Omental fat pad (tissue), 4 donors: ENCODE results near the gene CFAP100. TPM values are rescaled to one million over a fixed set of nuclear protein-coding genes. Genes with fewer than 3 reads are reported as not detected.

Source experiments
- ATAC-seq: fragments of 150-250 bp; one replicate; pipeline ENCODE4 v1.9.1; 2016; ENCODE audit warnings: mild to moderate bottlenecking, moderate library complexity; ENCODE audit not compliant: low FRiP score
- DNase-seq: peaks from one replicate; pipeline ENCODE4 v3.0.0-alpha.2; 2019; ENCODE audit warnings: low spot score
- total RNA-seq, 4 donors: library from RNA; depleted of rRNA; stranded (reverse); fragments of >200 nt; gene quantifications; one replicate each; pipeline ENCODE4 v1.1.0, GENCODE V29; 2016
- TF ChIP-seq, protein P1 (sequence below), 3 donors: fragments of 450-650 bp; IDR thresholded peaks; one replicate each; pipeline ENCODE4 v1.5.1; 2016 to 2017; ENCODE audit warnings: antibody characterized with exemption in 3 of 3, mild to moderate bottlenecking in 3 of 3, moderate library complexity in 2 of 3

Gene CFAP100
- total RNA-seq, 4 donors from 2014 or later: not detected

DNA sequence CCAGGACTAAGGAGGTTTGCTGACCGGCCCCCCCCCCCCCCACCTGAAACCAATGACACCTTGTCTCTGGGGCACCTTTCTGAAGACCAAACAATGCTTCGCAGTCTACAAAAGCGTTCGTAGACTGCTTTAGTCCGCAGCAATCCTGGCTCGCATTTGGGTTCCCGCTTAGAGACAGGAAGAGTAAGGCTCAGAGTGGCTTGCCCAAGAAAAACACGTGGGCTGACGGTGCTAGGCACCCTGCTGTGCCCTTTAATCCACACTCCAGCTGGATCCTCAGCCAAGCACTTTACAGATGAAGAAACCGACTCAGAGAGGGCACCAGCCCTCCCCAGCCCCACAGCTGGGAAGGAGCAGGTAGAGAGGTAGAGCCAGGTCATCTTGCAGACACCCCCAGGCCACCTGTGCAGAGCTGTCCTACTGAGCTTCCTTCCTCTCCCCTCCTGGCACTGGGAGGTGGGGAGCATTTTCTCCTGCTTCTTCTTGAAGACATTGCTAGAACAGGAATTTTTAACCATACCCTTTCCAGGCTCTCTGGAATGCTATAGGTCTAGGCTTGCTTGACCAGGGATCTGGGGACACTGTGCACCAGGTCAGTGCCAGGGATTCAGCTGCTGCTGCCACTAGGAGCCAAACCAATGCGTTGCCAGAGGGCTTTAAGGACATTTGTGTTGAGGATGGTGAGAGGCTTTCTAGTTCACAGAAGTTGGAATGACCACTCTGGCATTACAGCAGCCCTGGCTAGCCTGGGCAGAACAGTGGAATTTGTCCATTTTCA lies 36.5 kb upstream of the CFAP100 start:
- DNase-seq (no peak), ATAC-seq (no peak)
- TF ChIP-seq, protein P1, sequence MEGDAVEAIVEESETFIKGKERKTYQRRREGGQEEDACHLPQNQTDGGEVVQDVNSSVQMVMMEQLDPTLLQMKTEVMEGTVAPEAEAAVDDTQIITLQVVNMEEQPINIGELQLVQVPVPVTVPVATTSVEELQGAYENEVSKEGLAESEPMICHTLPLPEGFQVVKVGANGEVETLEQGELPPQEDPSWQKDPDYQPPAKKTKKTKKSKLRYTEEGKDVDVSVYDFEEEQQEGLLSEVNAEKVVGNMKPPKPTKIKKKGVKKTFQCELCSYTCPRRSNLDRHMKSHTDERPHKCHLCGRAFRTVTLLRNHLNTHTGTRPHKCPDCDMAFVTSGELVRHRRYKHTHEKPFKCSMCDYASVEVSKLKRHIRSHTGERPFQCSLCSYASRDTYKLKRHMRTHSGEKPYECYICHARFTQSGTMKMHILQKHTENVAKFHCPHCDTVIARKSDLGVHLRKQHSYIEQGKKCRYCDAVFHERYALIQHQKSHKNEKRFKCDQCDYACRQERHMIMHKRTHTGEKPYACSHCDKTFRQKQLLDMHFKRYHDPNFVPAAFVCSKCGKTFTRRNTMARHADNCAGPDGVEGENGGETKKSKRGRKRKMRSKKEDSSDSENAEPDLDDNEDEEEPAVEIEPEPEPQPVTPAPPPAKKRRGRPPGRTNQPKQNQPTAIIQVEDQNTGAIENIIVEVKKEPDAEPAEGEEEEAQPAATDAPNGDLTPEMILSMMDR (IDR thresholded peaks at IDR 0.05): no peak

DNA sequence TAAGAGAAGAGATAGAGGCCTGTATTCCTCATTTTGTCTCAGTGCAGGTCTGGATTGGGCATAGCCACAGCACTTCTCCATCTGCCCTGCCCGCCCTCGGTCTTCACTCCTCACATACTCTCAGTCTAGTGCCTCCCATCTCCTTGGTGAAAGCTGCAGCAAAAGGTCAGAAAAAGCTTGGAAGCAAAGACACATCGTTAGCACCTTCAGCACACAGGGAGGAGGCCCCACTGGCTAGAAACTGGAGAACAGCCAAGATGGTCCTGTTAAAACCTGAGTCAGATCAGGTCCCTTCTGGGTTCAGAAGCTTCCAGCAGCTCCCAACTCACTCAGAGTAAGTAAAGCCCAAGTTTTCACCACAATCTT lies 35.9 kb upstream of the CFAP100 start:
- DNase-seq (no peak), ATAC-seq (no peak)
- TF ChIP-seq, protein P1 (IDR thresholded peaks at IDR 0.05): no peak

DNA sequence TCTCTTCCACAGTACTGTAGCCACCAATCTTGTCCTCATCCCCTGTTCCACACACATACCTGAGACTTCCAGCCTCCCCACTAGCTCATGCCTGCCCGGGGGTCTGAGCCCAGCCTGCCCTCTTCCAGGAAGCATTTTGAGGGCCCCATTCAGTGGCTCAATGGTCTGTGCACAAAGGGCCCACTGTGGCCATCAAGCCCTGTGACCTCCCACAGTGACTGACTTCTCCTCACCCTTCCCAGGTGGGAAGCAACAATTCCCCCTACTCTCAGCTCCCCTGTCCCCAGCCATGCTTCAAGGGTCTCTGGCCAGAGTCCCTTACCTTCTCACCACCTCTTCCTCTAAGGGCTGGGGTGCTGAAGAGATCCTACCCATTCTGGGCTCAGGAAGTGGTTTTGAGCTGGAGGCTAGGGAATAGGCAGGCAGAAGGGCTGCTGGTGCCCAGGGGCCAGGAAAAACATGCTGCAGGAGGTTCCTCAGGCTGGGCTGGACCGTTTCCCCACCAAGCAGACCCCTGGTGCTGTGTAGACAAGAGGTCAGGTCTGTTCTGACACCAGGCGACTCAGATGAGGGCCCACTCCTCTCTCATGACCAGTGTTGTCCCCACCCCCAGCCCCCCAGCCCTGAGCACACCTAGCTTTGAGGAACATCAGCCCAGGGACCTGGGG lies 34.5 kb upstream of the CFAP100 start:
- ATAC-seq: no peak
- DNase-seq: no peak
- TF ChIP-seq, protein P1 (IDR thresholded peaks at IDR 0.05): no peak

DNA sequence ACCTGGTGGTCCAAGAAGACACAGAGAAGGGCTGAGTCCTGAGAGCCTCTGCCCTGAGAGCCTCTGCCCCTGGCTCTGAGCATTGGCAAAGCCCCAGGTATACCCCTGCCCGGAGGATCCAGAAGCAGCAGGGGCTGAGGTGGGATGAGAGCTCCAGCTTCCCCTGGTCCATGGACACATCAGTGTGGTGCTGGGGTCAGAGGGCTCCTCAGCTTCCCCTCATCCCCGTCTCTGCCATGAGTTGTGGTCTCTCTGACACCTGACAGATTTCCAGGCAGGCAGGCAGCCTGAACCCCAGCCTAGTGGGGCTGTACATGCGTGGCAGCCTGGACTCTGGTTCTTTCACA lies 34.0 kb upstream of the CFAP100 start:
- TF ChIP-seq, protein P1 (IDR thresholded peaks at IDR 0.05): no peak
- no peak for DNase-seq
- no peak for ATAC-seq

DNA sequence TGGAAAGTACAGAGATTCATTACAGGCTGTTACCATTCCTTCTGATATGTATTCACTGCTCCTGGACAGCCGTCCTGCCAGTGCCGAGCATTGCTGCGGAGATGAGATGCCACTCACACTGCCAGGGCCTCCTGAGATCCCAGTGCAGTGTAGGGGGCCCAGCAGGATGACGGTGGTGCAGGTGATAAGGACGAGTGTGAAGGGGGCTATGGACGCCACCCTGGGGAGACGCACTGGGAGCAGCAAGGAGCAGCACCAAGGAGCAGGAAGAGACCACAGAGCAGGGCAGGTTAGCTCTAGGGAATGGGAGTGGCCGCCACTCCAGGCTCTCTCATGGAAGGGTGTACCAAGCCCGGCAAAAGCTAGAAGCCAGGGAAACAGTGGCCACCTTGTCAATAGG lies 33.5 kb upstream of the CFAP100 start:
- no peak for DNase-seq
- TF ChIP-seq, protein P1 (IDR thresholded peaks at IDR 0.05): no peak
- no peak for ATAC-seq

DNA sequence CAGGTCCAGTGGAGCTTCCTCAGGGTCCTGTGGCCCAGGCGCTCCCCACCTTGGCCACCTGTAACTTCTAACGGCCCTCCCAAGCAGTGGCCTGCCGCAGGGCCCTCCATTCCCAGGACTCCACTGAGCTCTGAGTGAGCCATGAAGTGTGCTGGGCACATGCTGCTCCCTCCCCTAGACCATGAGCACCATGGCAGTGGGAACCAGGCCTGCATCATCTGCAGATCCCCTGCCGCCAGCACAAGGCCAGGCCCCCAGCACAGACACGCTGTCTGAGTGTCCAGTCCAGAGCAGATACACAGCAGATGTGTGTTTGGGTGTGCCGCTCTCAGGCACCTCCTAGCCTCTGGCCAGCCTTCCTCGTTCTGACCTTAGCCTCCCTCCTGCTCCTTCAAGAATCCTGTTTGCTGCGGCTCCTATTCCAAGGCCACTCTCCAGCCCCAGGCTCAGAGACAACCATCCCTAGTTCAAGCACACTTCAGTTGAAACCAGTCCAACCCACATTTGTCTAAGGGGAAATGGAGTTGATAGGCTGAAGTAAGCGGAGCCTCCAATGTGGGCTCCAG lies 30.5 kb upstream of the CFAP100 start:
- DNase-seq (no peak), ATAC-seq (no peak)
- TF ChIP-seq, protein P1 (IDR thresholded peaks at IDR 0.05): no peak
